Lung (tissue), 12 donors: ENCODE measurements around the gene NUDT4. TPM values are rescaled to one million over a fixed set of nuclear protein-coding genes. Genes with fewer than 3 reads are reported as not detected.
"Not testable (repeated sequence)": the region's sequence is repeated elsewhere in the genome, so short reads cannot be mapped to it uniquely, and the experiment has no call there.

Experiments
- ATAC-seq: fragments of 200-7000 bp; cut with Tn5 transposase; one replicate; pipeline ENCODE4 v1.9.1; 2020; ENCODE audit warnings: moderate number of reproducible peaks; ENCODE audit not compliant: insufficient read depth, low FRiP score
- DNase-seq, 3 donors: peaks; one replicate each; pipeline ENCODE4 v3.0.0-alpha.2; 2013 to 2017
- H3K27ac ChIP-seq, 2 donors: one replicate each; pipeline ENCODE4 v1.5.1; 2013; ENCODE audit warnings: mild to moderate bottlenecking in 2 of 2, moderate library complexity in 2 of 2, control low read depth in 1 of 2, inconsistent platforms in 1 of 2, low read depth in 1 of 2, low read length in 1 of 2
- H3K27me3 ChIP-seq, 3 donors: one replicate each; pipeline ENCODE4 v1.5.1; 2013; ENCODE audit warnings: low read length in 2 of 3; ENCODE audit not compliant: control insufficient read depth in 3 of 3, insufficient read depth in 3 of 3
- H3K36me3 ChIP-seq, 4 donors: one replicate each; pipeline ENCODE4 v1.5.1; 2013; ENCODE audit warnings: low read length in 4 of 4, mild to moderate bottlenecking in 1 of 4, moderate library complexity in 1 of 4; ENCODE audit not compliant: control insufficient read depth in 4 of 4, insufficient read depth in 4 of 4
- H3K4me1 ChIP-seq, 5 donors: one replicate each; pipeline ENCODE4 v1.5.1; 2013; ENCODE audit warnings: low read length in 5 of 5, mild to moderate bottlenecking in 2 of 5, moderate library complexity in 1 of 5; ENCODE audit not compliant: control insufficient read depth in 5 of 5, insufficient read depth in 5 of 5
- H3K4me3 ChIP-seq: one replicate; pipeline ENCODE4 v1.5.1; 2013; ENCODE audit warnings: mild to moderate bottlenecking, control low read depth, moderate library complexity
- H3K9ac ChIP-seq, 2 donors: one replicate each; pipeline ENCODE4 v1.5.1; 2013; ENCODE audit warnings: low read length in 2 of 2, control low read depth in 1 of 2; ENCODE audit not compliant: insufficient read depth in 1 of 2
- H3K9me3 ChIP-seq, 4 donors: one replicate each; pipeline ENCODE4 v1.5.1; 2013; ENCODE audit warnings: low read length in 3 of 4, mild to moderate bottlenecking in 1 of 4, moderate library complexity in 1 of 4; ENCODE audit not compliant: control insufficient read depth in 4 of 4, insufficient read depth in 3 of 4
- CTCF ChIP-seq: IDR thresholded peaks from 2 replicates; pipeline ENCODE4 v1.5.1; 2012; ENCODE audit warnings: mild to moderate bottlenecking; ENCODE audit errors: control extremely low read depth, extremely low read depth
- WGBS, 2 donors: extraction: QIAGEN DNeasy Blood & Tissue Kit; methylation state at CpG; one replicate each; pipeline ENCODE4 v1.1.7; 2013; 5-methylcytosine and 5-hydroxymethylcytosine counted together
- polyA plus RNA-seq, 2 donors: library from polyadenylated mRNA; stranded (reverse); fragments of 200-250 nt; gene quantifications; one replicate each; pipeline ENCODE4 v1.2.1, GENCODE V29; 2013
- total RNA-seq, 2 donors: library from RNA; depleted of rRNA in 1 of 2; stranded (reverse); fragments of >200 nt in 1 of 2; gene quantifications; one replicate each; pipeline ENCODE4 v1.2.1, GENCODE V29; 2014 to 2021
- donor health status: control.
- donor health status: control.
- donor health status: Bipolar disorder and iron deficiency.
- donor health status: healthy.
- donor health status: DM: yes; HTN: yes; CAD: no.

The NUDT4 gene
- total and polyA plus RNA-seq, 4 donors = 20.8 to 102 (median 39.3) TPM

GRCh38 chr12:93412396-93412795 is 34.7 kb downstream of the NUDT4 start:
- H3K27ac ChIP-seq, ATAC-seq, H3K4me3 ChIP-seq, H3K27me3 ChIP-seq, H3K9ac ChIP-seq, H3K9me3 ChIP-seq: not testable (repeated sequence)
- peak in 1 of 3 donors; percentile 41 for DNase-seq
- peaks cover 4 to 20% (median 12%) of the 10 kb centered on the region in 5 donors for H3K4me1 ChIP-seq
- H3K36me3 ChIP-seq = peaks cover 0 to 20% (median 3%) of the 10 kb centered on the region in 4 donors
- WGBS, 2 donors = 68 to 75% methylated on average over 8 of the region's 8 CpGs

GRCh38 chr12:93413064-93413463 is 35.3 kb downstream of the NUDT4 start:
- WGBS, 2 donors = 37 to 47% methylated on average over 3 of the region's 3 CpGs
- peaks cover 4 to 20% (median 12%) of the 10 kb centered on the region in 5 donors for H3K4me1 ChIP-seq
- no peak overlapping the region for H3K27ac ChIP-seq
- H3K36me3 ChIP-seq = peaks cover 0 to 16% (median 2%) of the 10 kb centered on the region in 4 donors
- no peak overlapping the region for H3K4me3 ChIP-seq
- H3K9ac ChIP-seq = no peak overlapping the region
- no peak for TF ChIP-seq CTCF
- no peaks in the 10 kb centered on the region for H3K27me3 ChIP-seq
- DNase-seq = no peak
- no peak for ATAC-seq
- no peaks in the 10 kb centered on the region for H3K9me3 ChIP-seq

GRCh38 chr12:93415723-93416464 is 38.2 kb downstream of the NUDT4 start:
- H3K4me3 ChIP-seq = no peak overlapping the region
- peak overlapping the region in 1 of 2 donors; percentile 53 for H3K27ac ChIP-seq
- H3K27me3 ChIP-seq = no peaks in the 10 kb centered on the region
- DNase-seq (no peak), ATAC-seq (no peak)
- no peak for TF ChIP-seq CTCF
- 68 to 79% methylated on average over 3 of the region's 3 CpGs for WGBS, 2 donors
- H3K9me3 ChIP-seq = no peaks in the 10 kb centered on the region
- H3K4me1 ChIP-seq = peaks cover 5 to 20% (median 13%) of the 10 kb centered on the region in 5 donors
- peaks cover 0 to under 1% (median 0%) of the 10 kb centered on the region in 4 donors for H3K36me3 ChIP-seq
- H3K9ac ChIP-seq = no peak overlapping the region

GRCh38 chr12:93417967-93418480 is 40.3 kb downstream of the NUDT4 start:
- peaks cover 4 to 23% (median 19%) of the 10 kb centered on the region in 5 donors for H3K4me1 ChIP-seq
- no peak overlapping the region for H3K9ac ChIP-seq
- H3K36me3 ChIP-seq = no peaks in the 10 kb centered on the region
- no peaks in the 10 kb centered on the region for H3K9me3 ChIP-seq
- no peaks in the 10 kb centered on the region for H3K27me3 ChIP-seq
- TF ChIP-seq CTCF = no peak
- no peak overlapping the region for H3K27ac ChIP-seq
- H3K4me3 ChIP-seq = no peak overlapping the region
- no peak for ATAC-seq
- no peak for DNase-seq
- WGBS, 2 donors = 94 to 97% methylated on average over 4 of the region's 4 CpGs
